Activated B cell treated with CpG ODN at 0.5 μM for 24 hours (primary cell): Measurements from ENCODE around the gene ALX3. TPM values are rescaled to one million over a fixed set of nuclear protein-coding genes. Genes with fewer than 3 reads are reported as not detected.

Experiments
- ATAC-seq: fragments of 200-7000 bp; cut with Tn5 transposase; one replicate; pipeline ENCODE4 v1.10.0; 2021; ENCODE audit warnings: low read depth, mild to moderate bottlenecking, moderate library complexity
- CTCF ChIA-PET: fragments of 350-600 bp; sonication (Branson Sonifier 250); formaldehyde crosslinking; loops from one replicate; lab custom pipeline; 2021; ENCODE audit warnings: antibody characterized with exemption; lab: Charles Lee
- POLR2A ChIA-PET: fragments of 350-600 bp; sonication (Branson Sonifier 250); formaldehyde crosslinking; loops from one replicate; lab custom pipeline; 2021; ENCODE audit warnings: antibody characterized with exemption; lab: Charles Lee
- DNase-seq: peaks from one replicate; pipeline ENCODE4 v3.0.0; 2022
- H3K27ac Mint-ChIP-seq: one replicate; pipeline ENCODE4 v1.8.0; 2020; ENCODE audit warnings: mixed read lengths
- H3K27me3 Mint-ChIP-seq: one replicate; pipeline ENCODE4 v1.8.0; 2021; ENCODE audit warnings: mixed read lengths
- H3K36me3 Mint-ChIP-seq: one replicate; pipeline ENCODE4 v1.8.0; 2021; ENCODE audit warnings: low read depth, mixed read lengths
- H3K4me1 Mint-ChIP-seq: one replicate; pipeline ENCODE4 v1.8.0; 2021; ENCODE audit warnings: mixed read lengths
- H3K4me3 Mint-ChIP-seq: one replicate; pipeline ENCODE4 v1.8.0; 2020; ENCODE audit warnings: mild to moderate bottlenecking, mixed read lengths
- H3K9me3 Mint-ChIP-seq: one replicate; pipeline ENCODE4 v1.8.0; 2020; ENCODE audit warnings: mixed read lengths
- CTCF ChIP-seq: fragments of 200-600 bp; IDR thresholded peaks from one replicate; pipeline ENCODE4 v1.8.0; 2022; ENCODE audit warnings: antibody characterized with exemption, mild to moderate bottlenecking
- intact Hi-C: fragments of 100-400 bp; cut with micrococcal nuclease; formaldehyde crosslinking; loops from one replicate; pipeline ENCODE4 v1.15.1; 2024
- total RNA-seq: library from RNA; stranded (reverse); gene quantifications from 2 replicates; pipeline ENCODE4 v1.2.3, GENCODE V29; 2022

Gene ALX3
- total RNA-seq, 1 donor from 2014 or later: not detected

- ChIA-PET CTCF (interaction anchor here (1.0 to 1.2 kb wide), 2 partner anchors 406 to 558 kb away, joined by 3 read pairs; no protein-coding TSS in a partner anchor), POLR2A (no interaction called here)
- Mint-ChIP-seq H3K27ac (no peak overlapping the region), H3K36me3 (no peaks in the 10 kb centered on the region), H3K4me1 (peaks cover 2% of the 10 kb centered on the region), H3K9me3 (no peaks in the 10 kb centered on the region), H3K27me3 (peaks cover 19% of the 10 kb centered on the region), H3K4me3 (no peak overlapping the region)
- no peak for DNase-seq
- no peak for TF ChIP-seq CTCF
- no peak for ATAC-seq
- intact Hi-C loops: loop anchor here (5.0 kb wide), 1 partner anchor 373 kb away; no protein-coding TSS in a partner anchor
These were observed 19.2 kb upstream of the ALX3 start for GRCh38 chr1:110089561-110090275.

GRCh38 chr1:110088739-110089316 is 18.4 kb upstream of the ALX3 start:
- intact Hi-C loops: loop anchor here (1.0 to 5.0 kb wide), 2 partner anchors 17 to 373 kb away; no protein-coding TSS in a partner anchor

GRCh38 chr1:110087812-110088738 is 17.6 kb upstream of the ALX3 start:
- CTCF ChIA-PET: interaction anchor here (0.6 to 2.2 kb wide), 10 partner anchors 13 to 536 kb away, joined by 3 to 12 read pairs (median 6); partner anchors contain the start of gene STRIP1
- POLR2A ChIA-PET: interaction anchor here (0.9 to 1.0 kb wide), 2 partner anchors 19 to 22 kb away, joined by 3 read pairs; no protein-coding TSS in a partner anchor
- Mint-ChIP-seq H3K27ac (no peak overlapping the region), H3K4me1 (peaks cover 9% of the 10 kb centered on the region), H3K9me3 (no peaks in the 10 kb centered on the region), H3K27me3 (peaks cover 21% of the 10 kb centered on the region), H3K4me3 (no peak overlapping the region), H3K36me3 (no peaks in the 10 kb centered on the region)
- TF ChIP-seq CTCF: no peak
- DNase-seq: no peak
- peak; percentile 75 for ATAC-seq
- intact Hi-C loops: loop anchor here (1.0 to 5.0 kb wide), 2 partner anchors 18 to 374 kb away; no protein-coding TSS in a partner anchor

More at GRCh38 chr1:110088739-110089316, 18.4 kb upstream of the ALX3 start:
- DNase-seq: no peak
- ATAC-seq: no peak
- Mint-ChIP-seq H3K27ac (no peak overlapping the region), H3K36me3 (no peaks in the 10 kb centered on the region), H3K9me3 (no peaks in the 10 kb centered on the region), H3K27me3 (peaks cover 17% of the 10 kb centered on the region), H3K4me1 (peaks cover 3% of the 10 kb centered on the region), H3K4me3 (no peak overlapping the region)
- CTCF ChIA-PET: interaction anchor here (0.6 to 2.2 kb wide), 9 partner anchors 13 to 1744 kb away, joined by 3 to 12 read pairs (median 7); no protein-coding TSS in a partner anchor
- no peak for TF ChIP-seq CTCF
- POLR2A ChIA-PET: interaction anchor here (1.0 kb wide), 1 partner anchor 22 kb away, joined by 3 read pairs; no protein-coding TSS in a partner anchor

GRCh38 chr1:110086961-110087360 is 16.5 kb upstream of the ALX3 start:
- H3K4me3 Mint-ChIP-seq: no peak overlapping the region
- DNase-seq: no peak
- CTCF ChIA-PET: interaction anchor here (1.1 to 2.2 kb wide), 5 partner anchors 17 to 409 kb away, joined by 3 to 12 read pairs (median 10); partner anchors contain the start of gene STRIP1
- TF ChIP-seq CTCF: no peak
- POLR2A ChIA-PET: no interaction called here
- ATAC-seq: no peak
- intact Hi-C loops: loop anchor here (5.0 kb wide), 1 partner anchor 375 kb away; no protein-coding TSS in a partner anchor
- peaks cover 12% of the 10 kb centered on the region for H3K4me1 Mint-ChIP-seq
- no peak overlapping the region for H3K27ac Mint-ChIP-seq
- peaks cover 31% of the 10 kb centered on the region for H3K27me3 Mint-ChIP-seq
- no peaks in the 10 kb centered on the region for H3K36me3 Mint-ChIP-seq
- no peaks in the 10 kb centered on the region for H3K9me3 Mint-ChIP-seq
